Hematopoietic multipotent progenitor cell treated with erythropoietin and hydrocortisone succinate and interleukin-3 and kit ligand, for 15 days (in vitro differentiated cells): ENCODE measurements around the gene KCNA10.
A peak's percentile ranks its signal among the peaks of the same experiment; 100 is the strongest.
"Not testable (repeated sequence)": the region's sequence is repeated elsewhere in the genome, so short reads cannot be mapped to it uniquely, and the experiment has no call there.

Source experiments
- DNase-seq: peaks from one replicate; pipeline ENCODE4 v3.0.0-alpha.2; 2015; ENCODE audit warnings: low spot score

The KCNA10 gene

DNA sequence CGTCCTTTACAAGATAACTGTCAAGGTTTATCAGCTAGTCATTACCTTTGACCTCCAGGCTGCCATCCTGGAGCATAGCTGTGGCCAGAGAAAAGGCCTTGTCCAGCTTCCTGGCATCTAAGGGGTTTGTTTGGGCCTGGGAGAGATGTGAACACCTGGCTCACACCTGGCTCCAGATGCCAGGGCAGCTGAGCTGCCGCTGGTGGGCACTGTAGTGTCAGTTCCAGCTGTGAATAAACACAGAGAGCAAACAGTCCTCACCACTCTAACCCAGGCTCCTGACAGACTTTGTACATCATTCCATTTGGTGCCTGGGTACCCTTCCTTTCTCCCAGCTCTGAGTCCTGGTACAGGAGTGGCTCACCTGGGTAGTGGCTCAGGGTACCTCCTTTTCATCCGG, 14.3 kb upstream of the KCNA10 start:
- no peak for DNase-seq

DNA sequence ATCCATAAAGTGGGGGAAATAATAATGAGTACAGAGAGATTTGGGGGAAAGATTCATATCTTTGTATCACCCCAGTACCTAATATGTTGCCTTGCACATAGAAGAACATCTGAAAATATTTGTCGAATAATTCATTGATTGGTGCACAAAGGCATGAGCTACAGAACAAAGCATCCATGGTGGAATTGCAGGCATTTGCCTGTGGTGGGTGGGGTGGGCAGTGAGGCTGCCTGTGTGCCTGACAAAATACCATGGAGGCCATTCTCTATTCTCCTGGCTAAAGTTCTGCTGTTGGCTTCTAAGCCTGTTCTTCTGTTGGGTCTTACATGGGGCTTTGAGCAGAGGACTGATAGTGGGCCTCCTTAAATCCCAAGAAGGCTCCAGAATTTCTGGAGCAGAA, 10.0 kb upstream of the KCNA10 start:
- DNase-seq = no peak

DNA sequence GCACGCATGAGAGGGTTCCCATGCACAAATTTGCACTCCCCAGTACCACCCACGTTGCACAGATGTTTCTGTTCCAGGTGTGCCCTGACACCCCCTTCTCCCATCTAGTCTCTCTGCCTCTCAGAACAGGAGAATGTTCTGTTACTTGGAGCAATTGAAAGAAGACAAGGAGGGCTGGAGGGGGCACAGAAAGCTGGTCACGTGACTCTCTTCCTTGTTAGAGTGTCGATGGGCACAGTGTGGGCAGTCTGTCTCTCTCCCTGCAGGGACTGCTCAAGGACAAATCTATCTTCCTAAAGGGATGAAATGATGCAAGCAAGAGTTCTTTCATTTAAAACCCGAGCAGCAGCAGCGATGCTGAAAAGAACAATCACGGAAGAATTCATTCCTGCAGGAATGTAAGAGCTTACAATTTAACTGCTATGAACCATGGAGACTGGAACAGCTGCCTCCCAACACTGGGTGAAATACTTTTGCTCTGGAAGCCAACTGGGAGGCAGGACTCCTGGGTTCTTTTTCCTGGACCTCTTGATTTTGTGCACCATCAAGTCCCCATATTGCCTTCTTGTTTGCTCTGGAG, 7.3 kb upstream of the KCNA10 start:
- no peak for DNase-seq

- no peak for DNase-seq
Observed at GRCh38 chr1:110525249-110525595, 6.2 kb upstream of the KCNA10 start.

- peak; percentile 3 for DNase-seq
Observed at GRCh38 chr1:110524311-110525248, 5.6 kb upstream of the KCNA10 start.

DNA sequence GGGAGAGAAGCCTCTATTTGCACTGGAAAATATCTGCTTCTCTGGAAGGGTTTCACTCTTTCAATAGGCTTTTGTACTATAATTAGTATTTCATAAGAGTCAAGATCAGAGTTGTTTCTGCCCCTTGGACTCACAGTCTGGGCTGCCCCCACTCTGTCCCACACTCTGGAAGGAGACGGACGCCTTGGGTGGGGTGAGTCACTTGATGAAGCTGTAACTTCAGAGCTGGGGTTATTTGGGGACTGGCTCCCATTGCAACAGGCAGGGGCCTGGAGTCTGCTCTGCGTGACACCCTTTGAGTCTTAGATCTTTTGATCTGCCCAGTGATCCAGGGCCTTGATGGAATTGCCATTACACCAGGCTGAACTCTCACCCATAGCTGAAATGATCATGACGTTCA, 4.0 kb upstream of the KCNA10 start:
- DNase-seq = no peak

- DNase-seq = no peak
Observed at GRCh38 chr1:110522560-110522959, 3.6 kb upstream of the KCNA10 start.

GRCh38 chr1:110520827-110521226, 1.9 kb upstream of the KCNA10 start:
- DNase-seq = no peak

GRCh38 chr1:110515891-110516290, 3.1 kb downstream of the KCNA10 start:
- DNase-seq = no peak

GRCh38 chr1:110515041-110515440, 3.9 kb downstream of the KCNA10 start:
- DNase-seq = no peak

DNA sequence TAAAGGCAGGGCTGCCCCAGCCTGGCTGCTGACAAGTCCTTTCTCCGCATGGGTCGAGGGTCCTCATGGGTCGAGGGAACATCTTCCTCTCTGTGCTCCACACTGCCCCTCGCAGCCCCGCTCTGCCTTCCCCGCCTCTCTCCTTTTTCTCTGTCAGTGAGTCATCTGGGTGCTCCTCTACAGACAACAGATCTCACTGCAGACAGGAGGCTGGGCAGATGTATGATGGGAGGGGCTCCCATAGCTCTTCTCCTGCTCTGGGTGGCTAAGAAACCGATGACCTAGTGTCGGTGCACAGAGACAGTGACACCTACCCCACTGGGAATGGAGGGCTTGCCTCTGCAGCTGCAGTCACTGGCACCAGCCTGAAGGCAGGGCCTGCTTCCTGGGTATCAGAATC, 5.5 kb downstream of the KCNA10 start:
- no peak for DNase-seq

- DNase-seq = no peak
Observed at GRCh38 chr1:110511436-110511835, 7.5 kb downstream of the KCNA10 start.

DNA sequence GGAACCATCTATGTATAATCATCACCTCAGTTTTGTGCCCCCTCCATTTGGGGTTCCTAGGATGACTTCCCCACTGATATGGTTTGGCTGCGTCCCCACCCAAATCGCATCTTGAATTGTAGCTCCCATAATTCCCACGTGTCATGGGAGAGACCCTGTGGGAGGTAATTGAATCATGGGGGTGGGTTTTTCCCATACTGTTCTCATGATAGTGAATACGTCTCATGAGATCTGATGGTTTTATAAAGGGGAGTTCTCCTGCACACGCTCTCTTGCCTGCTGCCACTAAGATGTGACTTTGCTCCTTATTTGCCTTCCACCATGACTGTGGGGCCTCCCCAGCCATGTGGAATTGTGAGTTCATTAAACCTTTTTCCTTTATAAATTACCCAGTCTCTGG, 8.1 kb downstream of the KCNA10 start:
- DNase-seq = not testable (repeated sequence)

DNA sequence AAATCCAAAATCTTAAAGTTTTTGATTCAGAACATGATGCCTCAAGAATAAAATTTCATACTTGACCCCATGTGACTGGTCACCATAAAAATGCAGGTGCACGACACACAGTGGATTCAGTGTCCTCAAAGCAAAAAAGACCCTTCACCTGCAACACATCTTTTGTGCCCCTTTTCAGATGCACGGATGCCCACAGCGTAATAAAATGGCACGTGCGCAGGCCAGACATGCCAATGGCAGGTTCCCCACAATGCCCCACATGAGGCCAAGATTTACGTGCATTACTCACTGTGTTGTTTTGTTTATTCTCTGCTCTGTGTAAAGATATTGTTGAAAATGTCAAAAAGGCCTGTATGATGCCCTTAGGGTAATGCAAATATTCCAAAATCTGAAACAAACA, 9.3 kb downstream of the KCNA10 start:
- no peak for DNase-seq

GRCh38 chr1:110508028-110508940, 10.7 kb downstream of the KCNA10 start:
- DNase-seq = no peak

DNA sequence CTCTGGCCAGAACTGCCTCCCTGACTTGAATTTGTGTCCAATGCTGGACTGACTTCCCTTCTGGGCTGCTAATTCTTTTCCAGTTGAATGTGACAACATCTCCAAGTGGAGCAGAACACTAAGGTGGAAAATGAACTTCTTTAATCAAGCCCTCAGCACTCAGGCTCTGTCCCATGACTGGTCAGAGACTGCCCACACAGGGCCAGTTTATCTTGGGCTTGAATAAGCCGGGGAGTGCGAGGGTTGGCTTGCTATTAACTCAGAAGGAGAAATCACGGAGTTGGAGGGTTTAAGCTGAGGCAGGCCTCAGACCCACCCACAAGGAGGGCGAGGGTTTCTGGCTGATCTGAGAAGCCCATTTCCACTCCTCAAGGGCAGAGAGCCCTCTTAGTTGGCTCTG, 12.4 kb downstream of the KCNA10 start:
- DNase-seq = no peak

- DNase-seq = no peak
Observed at GRCh38 chr1:110505596-110505995, 13.4 kb downstream of the KCNA10 start.

- no peak for DNase-seq
Observed at GRCh38 chr1:110504226-110504625, 14.7 kb downstream of the KCNA10 start.

DNA sequence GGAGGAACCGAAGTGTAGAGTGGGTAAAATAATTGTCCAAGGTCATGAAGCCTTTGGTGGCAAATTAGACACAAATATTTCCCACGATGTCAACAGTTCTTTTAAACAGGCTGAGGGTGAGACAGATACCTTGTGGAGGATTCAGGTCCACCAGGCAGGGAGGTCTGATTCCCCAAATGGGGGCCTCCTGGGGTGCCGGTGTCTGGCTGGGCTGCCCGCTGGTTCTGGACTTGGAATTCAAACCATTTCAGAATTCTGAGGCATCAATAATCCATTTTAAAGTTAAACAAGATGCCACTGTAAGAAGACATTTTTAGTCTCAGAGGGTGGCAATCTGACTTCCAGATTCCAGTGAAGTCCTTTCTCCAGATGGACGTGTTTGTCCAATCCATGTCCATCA, 15.5 kb downstream of the KCNA10 start:
- DNase-seq = no peak

DNA sequence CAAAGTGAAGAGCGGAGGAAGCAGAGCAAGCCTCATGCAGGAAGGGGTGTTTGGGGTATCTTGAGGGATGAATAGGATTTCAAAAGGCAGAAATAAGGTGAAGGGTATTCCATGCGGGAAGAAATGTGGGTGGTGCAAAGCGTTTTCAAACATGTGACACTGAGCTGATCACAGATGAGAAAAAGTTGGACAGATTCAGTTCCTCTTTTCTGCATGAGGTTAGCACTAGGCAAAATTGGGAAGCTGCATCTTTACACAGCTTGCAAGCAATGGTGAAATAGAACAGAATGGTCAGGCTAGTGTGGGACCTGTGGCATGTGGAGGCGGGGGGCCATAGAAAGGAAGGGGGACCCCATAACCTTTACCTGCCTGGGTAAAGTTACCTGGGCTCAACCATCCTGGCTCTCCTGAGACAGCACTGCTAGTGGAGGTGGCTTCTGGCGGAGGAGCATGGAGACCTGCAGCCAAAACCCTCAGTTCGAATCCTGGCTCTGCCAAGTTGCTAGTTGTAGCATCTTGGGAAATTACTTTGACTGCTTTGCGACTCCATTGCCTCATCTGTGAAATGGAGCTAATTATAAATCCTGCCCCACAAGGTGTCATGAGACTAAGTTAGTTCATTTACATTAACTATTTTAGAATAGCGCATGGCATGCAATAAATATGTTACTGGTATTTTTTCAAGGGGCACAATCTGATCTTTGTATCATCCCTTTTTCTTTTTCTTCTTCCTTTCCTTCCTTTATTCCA, 16.4 kb downstream of the KCNA10 start:
- DNase-seq = no peak

DNA sequence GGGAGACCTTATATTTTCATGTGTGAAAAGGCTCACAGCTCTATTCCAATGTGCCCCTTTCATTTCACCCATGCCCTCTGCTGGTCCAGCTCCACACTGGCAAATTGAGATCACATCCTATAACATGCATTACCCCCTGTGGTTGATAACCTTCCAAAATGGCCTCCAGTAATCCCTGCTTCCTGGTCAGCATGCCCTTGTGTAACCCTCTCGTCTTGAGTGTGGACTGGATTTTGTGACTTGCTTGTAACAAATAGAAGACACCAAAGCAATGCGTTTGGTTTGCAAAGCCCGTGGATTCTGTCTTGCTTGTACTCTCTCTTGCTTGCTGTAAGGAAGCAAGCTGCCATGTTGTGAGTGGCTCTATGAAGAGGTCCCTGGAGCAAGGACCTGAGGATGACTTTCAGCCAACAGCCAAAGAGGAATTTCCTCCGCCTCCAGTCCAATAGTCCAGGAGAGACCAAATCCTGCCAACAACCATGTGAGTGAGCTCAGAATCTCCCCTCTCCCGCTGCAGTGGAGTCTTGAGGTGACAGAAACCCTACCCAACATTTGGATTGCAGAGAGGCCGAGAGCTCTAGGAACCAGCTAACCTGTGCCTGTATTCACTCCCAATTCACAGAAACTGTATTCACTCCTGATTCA, 17.4 kb downstream of the KCNA10 start:
- no peak for DNase-seq
